ENCODE results near the gene APEX1.
A peak's percentile ranks its signal among the peaks of the same experiment; 100 is the strongest.
"Not testable (repeated sequence)": the region's sequence is repeated elsewhere in the genome, so short reads cannot be mapped to it uniquely, and the experiment has no call there.

APEX1 gene

DNA sequence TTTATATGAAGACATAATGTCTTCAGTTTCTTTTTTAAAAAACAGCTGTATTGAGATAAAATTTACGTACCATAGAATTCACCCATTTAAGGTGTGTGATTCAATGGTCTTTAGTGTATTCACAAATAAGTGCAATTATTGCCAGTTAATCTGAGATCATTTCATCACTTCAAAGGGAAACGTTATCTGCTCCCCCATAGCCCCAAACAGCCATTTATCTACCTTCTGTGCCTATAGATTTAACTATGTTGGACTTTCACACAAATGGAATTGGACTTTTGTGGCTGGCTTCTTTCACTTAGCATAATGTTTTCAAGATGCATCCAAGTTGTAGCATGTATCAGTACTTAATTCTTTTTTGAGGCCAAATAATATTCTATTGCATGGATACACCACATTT is 23.9 kb downstream of the APEX1 start:
- DNase-seq, result no peak

GRCh38 chr14:20482382-20482781 is 27.4 kb downstream of the APEX1 start:
- no peak for DNase-seq

DNA sequence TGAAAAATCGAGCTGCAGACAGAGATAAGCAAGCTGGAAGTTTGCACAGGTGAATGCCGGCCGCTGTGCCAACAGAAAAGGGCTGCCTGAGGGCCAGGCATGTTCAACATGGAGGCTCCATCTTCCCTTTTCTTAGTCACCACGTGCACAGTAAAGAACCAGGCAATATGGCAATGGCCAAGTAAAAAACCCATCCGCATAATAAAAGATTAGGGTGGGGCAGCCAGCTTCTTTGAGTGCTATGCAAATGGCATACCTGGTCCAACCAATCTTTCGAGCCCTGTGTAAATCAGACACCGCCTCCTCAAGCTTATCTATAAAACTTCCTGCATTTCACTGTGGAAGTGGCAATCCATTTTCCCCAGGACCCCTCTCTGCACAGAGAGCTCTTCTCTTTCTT is 30.9 kb downstream of the APEX1 start:
- no peak for DNase-seq

GRCh38 chr14:20486684-20487395 is 31.8 kb downstream of the APEX1 start:
- peak; percentile 24 for DNase-seq

GRCh38 chr14:20487396-20487725 is 32.3 kb downstream of the APEX1 start:
- DNase-seq, result no peak

- no peak for DNase-seq
These were observed 34.3 kb downstream of the APEX1 start for GRCh38 chr14:20489093-20489994.

DNA sequence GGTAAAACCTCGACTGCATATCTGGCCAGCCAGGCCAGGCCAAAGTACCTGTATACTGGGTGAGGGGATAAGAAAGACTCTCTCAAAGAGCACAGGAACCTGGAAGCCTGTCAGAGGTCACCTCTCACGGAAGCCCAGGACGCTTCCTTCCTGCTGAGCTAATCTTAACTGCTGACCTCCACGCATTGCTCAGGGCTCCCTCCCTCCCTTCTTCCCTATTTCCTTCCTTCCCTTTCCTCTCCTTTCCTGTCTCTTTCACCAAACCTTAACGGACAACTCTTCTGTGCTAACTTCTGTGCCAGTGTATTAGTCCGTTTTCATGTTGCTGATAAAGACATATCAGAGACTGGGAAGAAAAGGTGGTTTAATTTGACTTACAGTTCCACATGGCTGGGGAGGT is 35.5 kb downstream of the APEX1 start:
- no peak for DNase-seq

DNA sequence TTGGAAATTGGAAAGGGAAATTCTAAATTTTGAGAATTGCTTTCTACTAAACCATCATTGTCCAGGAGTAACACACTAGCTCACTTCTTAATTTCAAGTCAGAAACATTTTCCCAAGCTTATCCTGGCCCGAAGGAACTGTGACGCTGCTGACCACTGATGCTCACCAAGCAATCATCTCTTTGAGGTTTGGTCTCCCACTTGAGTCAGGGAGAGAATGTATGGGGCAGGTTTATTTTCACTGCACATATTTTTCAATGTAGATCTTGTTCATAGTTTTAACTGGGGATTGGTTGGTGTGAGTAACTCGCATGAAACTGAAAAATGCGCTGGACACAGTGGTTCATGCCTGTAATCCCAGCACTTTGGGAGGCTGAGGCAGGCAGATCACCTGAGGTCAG is 37.5 kb downstream of the APEX1 start:
- DNase-seq, result no peak

DNA sequence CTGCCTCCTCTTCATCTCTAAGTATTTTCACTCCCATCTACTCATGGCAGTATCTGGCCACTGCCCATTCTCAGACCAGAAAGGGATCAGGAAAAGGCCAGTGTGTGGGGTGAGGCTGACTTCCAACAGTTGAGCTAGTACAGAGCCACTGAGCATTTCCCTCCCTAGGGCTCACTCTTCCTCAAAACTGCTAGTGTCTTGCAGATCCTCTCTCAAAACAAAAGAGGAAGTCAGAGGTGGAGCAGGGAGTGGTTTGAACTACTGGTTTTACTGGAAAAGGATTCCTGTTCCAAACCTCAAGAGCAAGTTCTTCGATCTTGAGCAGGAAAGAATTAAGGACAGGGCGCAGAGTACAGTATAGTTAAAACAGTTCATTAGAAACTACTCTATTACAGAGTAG is 38.6 kb downstream of the APEX1 start:
- DNase-seq, result no peak

- DNase-seq, result no peak
These were observed 40.1 kb downstream of the APEX1 start for GRCh38 chr14:20494935-20495766.

GRCh38 chr14:20498622-20499021 is 43.6 kb downstream of the APEX1 start:
- no peak for DNase-seq

GRCh38 chr14:20499108-20499507 is 44.1 kb downstream of the APEX1 start:
- no peak for DNase-seq

DNA sequence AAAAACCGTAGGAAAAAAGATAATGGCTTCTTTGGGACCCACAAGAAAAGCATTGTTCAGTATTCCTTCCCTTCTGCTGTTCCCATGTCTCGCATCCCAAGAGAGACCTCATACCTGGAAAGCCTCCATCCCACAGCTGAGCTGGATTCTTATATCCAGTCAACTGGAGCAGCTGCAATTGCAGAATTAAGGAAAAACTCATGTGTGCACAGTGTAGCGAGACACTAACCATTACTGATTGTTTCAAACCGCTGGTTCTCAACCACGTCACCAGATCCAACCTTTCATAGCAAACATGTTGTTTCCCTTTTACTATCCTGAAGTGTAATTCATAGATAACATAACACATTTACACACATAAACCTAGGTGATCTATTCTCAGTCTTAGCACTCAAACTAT is 44.9 kb downstream of the APEX1 start:
- no peak for DNase-seq

DNA sequence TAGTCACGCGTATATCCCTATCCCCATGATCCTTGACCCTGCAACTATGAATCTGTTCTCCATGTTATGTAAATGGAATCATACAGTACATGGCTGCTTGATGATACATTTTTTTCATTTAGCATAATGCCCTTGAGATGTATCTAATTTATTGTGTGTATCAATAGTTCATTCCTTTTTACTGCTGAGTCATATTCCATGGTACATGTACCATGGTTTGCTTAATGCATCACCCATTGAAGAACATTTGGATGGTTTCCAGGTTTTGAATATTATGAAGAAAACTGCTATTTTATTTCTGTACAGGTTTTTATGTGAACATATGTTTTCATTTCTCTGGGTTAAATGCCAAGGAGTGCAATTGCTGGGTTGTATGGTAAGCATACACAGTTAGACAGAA is 46.3 kb downstream of the APEX1 start:
- no peak for DNase-seq

DNA sequence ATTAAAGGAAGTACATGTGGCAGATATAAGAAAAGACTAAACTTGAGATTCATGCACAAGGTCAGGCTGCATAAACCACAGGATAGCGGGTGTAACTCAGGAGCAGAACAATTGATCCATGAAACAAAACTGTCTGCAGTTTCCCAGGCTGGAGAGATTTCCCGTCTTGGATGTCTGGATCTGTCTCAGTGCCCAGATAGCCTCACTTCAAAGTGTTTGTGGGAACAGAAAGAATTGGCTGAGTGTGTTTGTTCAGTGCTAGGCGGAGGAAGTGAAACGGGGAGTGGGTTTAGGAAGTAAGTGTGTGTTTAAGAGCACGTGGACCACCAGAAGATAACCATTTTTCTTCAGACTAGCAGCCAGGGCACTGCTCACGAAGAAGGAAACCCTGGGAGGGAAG is 48.9 kb downstream of the APEX1 start:
- DNase-seq, result no peak

DNA sequence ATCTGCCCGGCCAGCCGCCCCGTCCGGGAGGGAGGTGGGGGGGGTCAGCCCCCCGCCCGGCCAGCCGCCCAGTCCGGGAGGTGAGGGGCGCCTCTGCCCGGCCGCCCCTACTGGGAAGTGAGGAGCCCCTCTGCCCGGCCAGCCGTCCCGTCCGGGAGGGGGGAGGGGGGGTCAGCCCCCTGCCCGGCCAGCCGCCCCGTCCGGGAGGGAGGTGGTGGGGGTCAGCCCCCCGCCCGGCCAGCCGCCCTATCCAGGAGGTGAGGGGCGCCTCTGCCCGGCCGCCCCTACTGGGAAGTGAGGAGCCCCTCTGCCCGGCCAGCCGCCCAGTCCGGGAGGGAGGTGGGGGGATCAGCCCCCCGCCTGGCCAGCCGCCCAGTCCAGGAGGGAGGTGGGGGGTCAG is 51.2 kb downstream of the APEX1 start:
- not testable (repeated sequence) for DNase-seq

- not testable (repeated sequence) for DNase-seq
These were observed 51.7 kb downstream of the APEX1 start for GRCh38 chr14:20506752-20507151.
